HUES64 (cell line): ENCODE measurements around the gene TMED4.
"Not testable (repeated sequence)": the region's sequence is repeated elsewhere in the genome, so short reads cannot be mapped to it uniquely, and the experiment has no call there.

ENCODE experiments used
- H3K27ac ChIP-seq: 2 replicates; pipeline ENCODE4 v1.7.0; 2013; ENCODE audit warnings: low read depth, low read length, inconsistent platforms
- H3K27me3 ChIP-seq: 2 replicates; pipeline ENCODE4 v1.6.1; 2013; ENCODE audit warnings: mild to moderate bottlenecking, low read length; ENCODE audit not compliant: insufficient read depth
- H3K36me3 ChIP-seq: 2 replicates; pipeline ENCODE4 v1.6.1; 2013; ENCODE audit warnings: mild to moderate bottlenecking, low read length; ENCODE audit not compliant: insufficient read depth
- H3K4me1 ChIP-seq: 2 replicates; pipeline ENCODE4 v1.6.1; 2013; ENCODE audit warnings: mild to moderate bottlenecking, low read length, moderate library complexity; ENCODE audit not compliant: insufficient read depth
- H3K4me3 ChIP-seq: 2 replicates; pipeline ENCODE4 v1.5.1; 2013; ENCODE audit warnings: mild to moderate bottlenecking, low read length, moderate library complexity
- H3K9ac ChIP-seq: 2 replicates; pipeline ENCODE4 v1.6.1; 2013; ENCODE audit warnings: mild to moderate bottlenecking, low read depth, low read length
- H3K9me3 ChIP-seq: 2 replicates; pipeline ENCODE4 v1.6.1; 2013; ENCODE audit warnings: low read depth, low read length; ENCODE audit not compliant: insufficient read depth
- WGBS: fragments of 150-250, 120-280 bp; methylation state at CpG from one replicate; pipeline ENCODE4 v1.1.7; 2013; ENCODE audit warnings: missing lambda C conversion rate; 5-methylcytosine and 5-hydroxymethylcytosine counted together

The TMED4 gene

GRCh38 chr7:44606341-44607140 lies 24.5 kb upstream of the TMED4 start, which contains the start of gene OGDH:
Gene OGDH, plus strand, starts transcription at chr7:44606627. Its CDS starts 17,717 bp downstream, at chr7:44624344.
- no peaks in the 10 kb centered on the region for H3K4me1 ChIP-seq

GRCh38 chr7:44604941-44605340 lies 22.9 kb upstream of the TMED4 start:
- no peaks in the 10 kb centered on the region for H3K36me3 ChIP-seq
- peaks cover 4% of the 10 kb centered on the region; the same call in 1 of the 2 replicates for H3K27me3 ChIP-seq
- no peaks in the 10 kb centered on the region for H3K4me1 ChIP-seq
- no peak overlapping the region for H3K27ac ChIP-seq
- no peaks in the 10 kb centered on the region for H3K9me3 ChIP-seq
- H3K9ac ChIP-seq = no peak overlapping the region
- 86% methylated on average over 2 of the region's 2 CpGs for WGBS
- H3K4me3 ChIP-seq = no peak overlapping the region

More at GRCh38 chr7:44606341-44607140, 24.5 kb upstream of the TMED4 start, which contains the start of gene OGDH:
- Histone ChIP-seq H3K4me3 (peak within 1 kb of the TSS; percentile 88), H3K9me3 (no peaks in the 10 kb centered on the region), H3K27me3 (peaks cover 4% of the 10 kb centered on the region; the same call in 1 of the 2 replicates), H3K27ac (peak within 1 kb of the TSS; percentile 93), H3K36me3 (no peaks in the 10 kb centered on the region), H3K9ac (peak within 1 kb of the TSS; percentile 91)
- under 1% methylated on average over 93 of the region's 93 CpGs for WGBS

GRCh38 chr7:44603193-44603592 lies 21.2 kb upstream of the TMED4 start:
- Histone ChIP-seq H3K27me3 (peaks cover 4% of the 10 kb centered on the region; the same call in 1 of the 2 replicates), H3K9ac (no peak overlapping the region), H3K36me3 (no peaks in the 10 kb centered on the region), H3K4me1 (no peaks in the 10 kb centered on the region), H3K27ac (no peak overlapping the region), H3K4me3 (no peak overlapping the region), H3K9me3 (no peaks in the 10 kb centered on the region)
- WGBS = 86% methylated on average over 6 of the region's 6 CpGs

- Histone ChIP-seq H3K27me3 (peaks cover 4% of the 10 kb centered on the region; the same call in 1 of the 2 replicates), H3K4me1 (no peaks in the 10 kb centered on the region), H3K4me3 (no peak overlapping the region), H3K27ac (no peak overlapping the region), H3K9ac (no peak overlapping the region), H3K9me3 (no peaks in the 10 kb centered on the region), H3K36me3 (no peaks in the 10 kb centered on the region)
- WGBS = 43% methylated on average over 1 of the region's 1 CpG
Measured at GRCh38 chr7:44602576-44602910, 20.5 kb upstream of the TMED4 start.

- WGBS = 81% methylated on average over 3 of the region's 3 CpGs
- Histone ChIP-seq H3K4me1 (no peaks in the 10 kb centered on the region), H3K27ac (no peak overlapping the region), H3K27me3 (no peaks in the 10 kb centered on the region), H3K4me3 (no peak overlapping the region), H3K36me3 (no peaks in the 10 kb centered on the region), H3K9me3 (no peaks in the 10 kb centered on the region), H3K9ac (no peak overlapping the region)
Measured at GRCh38 chr7:44599222-44599621, 17.2 kb upstream of the TMED4 start.

- not testable (repeated sequence) for H3K4me1 ChIP-seq, H3K27me3 ChIP-seq, H3K9ac ChIP-seq, H3K9me3 ChIP-seq, H3K4me3 ChIP-seq, H3K27ac ChIP-seq, H3K36me3 ChIP-seq
- WGBS = 89% methylated on average over 8 of the region's 8 CpGs
Measured at GRCh38 chr7:44597181-44597580, 15.2 kb upstream of the TMED4 start.

GRCh38 chr7:44595934-44596635 lies 14.1 kb upstream of the TMED4 start:
- 86% methylated on average over 5 of the region's 5 CpGs for WGBS

GRCh38 chr7:44590910-44591309 lies 8.9 kb upstream of the TMED4 start:
- H3K9me3 ChIP-seq = no peaks in the 10 kb centered on the region
- no peak overlapping the region for H3K27ac ChIP-seq
- WGBS = 100% methylated on average over 1 of the region's 1 CpG
- H3K27me3 ChIP-seq = no peaks in the 10 kb centered on the region
- H3K4me3 ChIP-seq = no peak overlapping the region
- no peaks in the 10 kb centered on the region for H3K36me3 ChIP-seq
- H3K4me1 ChIP-seq = no peaks in the 10 kb centered on the region
- no peak overlapping the region for H3K9ac ChIP-seq

More at GRCh38 chr7:44595934-44596635, 14.1 kb upstream of the TMED4 start:
- Histone ChIP-seq H3K4me3 (no peak overlapping the region), H3K27me3 (no peaks in the 10 kb centered on the region), H3K36me3 (no peaks in the 10 kb centered on the region), H3K27ac (no peak overlapping the region), H3K9ac (no peak overlapping the region), H3K4me1 (no peaks in the 10 kb centered on the region), H3K9me3 (no peaks in the 10 kb centered on the region)

- Histone ChIP-seq H3K36me3 (no peaks in the 10 kb centered on the region), H3K27me3 (no peaks in the 10 kb centered on the region), H3K9ac (no peak overlapping the region), H3K9me3 (no peaks in the 10 kb centered on the region), H3K4me3 (no peak overlapping the region), H3K27ac (no peak overlapping the region), H3K4me1 (no peaks in the 10 kb centered on the region)
- 61% methylated on average over 4 of the region's 6 CpGs for WGBS
Measured at GRCh38 chr7:44587843-44588711, 6.0 kb upstream of the TMED4 start.

- WGBS = 95% methylated on average over 11 of the region's 13 CpGs
- Histone ChIP-seq H3K36me3 (peaks cover 28% of the 10 kb centered on the region), H3K4me3 (peak overlapping the region; percentile 91), H3K27me3 (no peaks in the 10 kb centered on the region), H3K4me1 (peaks cover 6% of the 10 kb centered on the region; the same call in 1 of the 2 replicates), H3K9me3 (no peaks in the 10 kb centered on the region), H3K27ac (no peak overlapping the region), H3K9ac (no peak overlapping the region)
Measured at GRCh38 chr7:44583146-44583865, 1.3 kb upstream of the TMED4 start.
